Fibroblast of gingiva (primary cell): Measurements from ENCODE around the gene GIMAP1.

Source experiments
- DNase-seq: peaks from one replicate; pipeline ENCODE4 v3.0.0-alpha.2; 2011; ENCODE audit warnings: low read depth

The GIMAP1 gene

GRCh38 chr7:150722431-150722931 lies 6.1 kb downstream of the GIMAP1 start:
- DNase-seq, result no peak

GRCh38 chr7:150723467-150723866 lies 7.1 kb downstream of the GIMAP1 start:
- no peak for DNase-seq

GRCh38 chr7:150727381-150727780 lies 11.0 kb downstream of the GIMAP1 start:
- DNase-seq, result no peak

GRCh38 chr7:150728011-150728410 lies 11.6 kb downstream of the GIMAP1 start:
- DNase-seq, result no peak

GRCh38 chr7:150728609-150729008 lies 12.2 kb downstream of the GIMAP1 start:
- no peak for DNase-seq

GRCh38 chr7:150731916-150732315 lies 15.5 kb downstream of the GIMAP1 start:
- no peak for DNase-seq

GRCh38 chr7:150732786-150733481 lies 16.5 kb downstream of the GIMAP1 start:
- no peak for DNase-seq

- DNase-seq, result no peak
Observed at GRCh38 chr7:150733482-150734095, 17.2 kb downstream of the GIMAP1 start.

- no peak for DNase-seq
Observed at GRCh38 chr7:150734254-150734653, 17.8 kb downstream of the GIMAP1 start.

GRCh38 chr7:150735596-150736358 lies 19.4 kb downstream of the GIMAP1 start:
- no peak for DNase-seq

GRCh38 chr7:150736864-150737263 lies 20.5 kb downstream of the GIMAP1 start:
- no peak for DNase-seq

GRCh38 chr7:150737265-150738055 lies 21.0 kb downstream of the GIMAP1 start, which contains the start of gene GIMAP5:
TSS of gene GIMAP5 (plus strand) at chr7:150737418. CDS start at chr7:150740885, 3,467 bp downstream.
- DNase-seq, result no peak

GRCh38 chr7:150738092-150738491 lies 21.7 kb downstream of the GIMAP1 start:
- DNase-seq, result no peak

- no peak for DNase-seq
Observed at GRCh38 chr7:150738591-150739001, 22.2 kb downstream of the GIMAP1 start.

GRCh38 chr7:150739033-150739432 lies 22.6 kb downstream of the GIMAP1 start:
- no peak for DNase-seq

- no peak for DNase-seq
Observed at GRCh38 chr7:150740053-150740452, 23.6 kb downstream of the GIMAP1 start.

- no peak for DNase-seq
Observed at GRCh38 chr7:150742286-150742968, 26.0 kb downstream of the GIMAP1 start.

GRCh38 chr7:150744041-150744656 lies 27.7 kb downstream of the GIMAP1 start:
- DNase-seq, result no peak

- DNase-seq, result no peak
Observed at GRCh38 chr7:150745086-150745485, 28.7 kb downstream of the GIMAP1 start.

- no peak for DNase-seq
Observed at GRCh38 chr7:150745876-150746275, 29.5 kb downstream of the GIMAP1 start.

- DNase-seq, result no peak
Observed at GRCh38 chr7:150746921-150747320, 30.5 kb downstream of the GIMAP1 start.
